ENCODE measurements around the gene SLC23A2.

The SLC23A2 gene

DNA sequence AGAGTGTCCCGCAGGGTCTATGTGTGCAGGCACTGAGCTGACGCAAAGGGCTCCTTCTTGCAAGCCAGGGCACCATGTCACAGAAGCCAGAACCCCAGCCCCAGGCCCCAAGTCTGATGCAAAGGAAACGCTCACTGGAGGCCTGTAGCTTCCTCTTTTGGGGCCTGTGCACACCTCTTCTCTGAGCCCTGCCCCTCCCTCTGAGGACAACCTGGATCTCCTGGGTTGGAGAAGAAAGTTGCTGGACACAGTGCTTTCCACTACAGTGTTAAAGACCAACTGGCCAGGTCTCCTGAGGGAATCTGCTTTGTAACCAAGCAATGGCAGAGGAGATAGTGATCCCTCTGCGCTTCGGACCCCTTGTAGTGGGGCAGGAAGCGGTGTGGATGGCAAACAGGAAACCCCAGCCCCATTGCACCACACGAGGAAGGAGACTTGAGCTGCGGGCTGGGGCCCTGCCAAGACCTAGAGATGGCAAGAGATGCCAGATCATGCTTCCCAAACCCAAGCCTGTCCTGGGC is 189.6 kb downstream of the SLC23A2 start:
- DNase-seq: peak; percentile 84

DNA sequence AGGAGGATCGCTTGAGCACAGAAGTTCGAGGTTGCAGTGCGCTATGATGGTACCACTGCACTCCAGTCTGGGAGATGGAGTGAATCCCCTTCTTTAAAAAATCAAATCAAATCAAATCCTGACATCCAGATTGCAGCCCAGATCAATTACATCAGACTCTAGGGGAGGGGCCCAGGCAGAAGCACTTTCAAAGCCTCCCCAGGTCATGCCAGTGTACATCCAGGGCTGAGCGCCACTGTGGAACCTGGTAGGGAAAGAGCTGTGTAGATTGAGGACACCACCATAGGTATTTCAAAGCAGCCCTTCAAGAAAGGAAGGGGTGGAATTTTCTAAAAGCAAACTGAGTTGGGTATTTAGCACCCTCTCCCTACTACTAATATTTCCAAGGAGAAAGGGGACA is 190.1 kb downstream of the SLC23A2 start:
- DNase-seq: no peak

DNA sequence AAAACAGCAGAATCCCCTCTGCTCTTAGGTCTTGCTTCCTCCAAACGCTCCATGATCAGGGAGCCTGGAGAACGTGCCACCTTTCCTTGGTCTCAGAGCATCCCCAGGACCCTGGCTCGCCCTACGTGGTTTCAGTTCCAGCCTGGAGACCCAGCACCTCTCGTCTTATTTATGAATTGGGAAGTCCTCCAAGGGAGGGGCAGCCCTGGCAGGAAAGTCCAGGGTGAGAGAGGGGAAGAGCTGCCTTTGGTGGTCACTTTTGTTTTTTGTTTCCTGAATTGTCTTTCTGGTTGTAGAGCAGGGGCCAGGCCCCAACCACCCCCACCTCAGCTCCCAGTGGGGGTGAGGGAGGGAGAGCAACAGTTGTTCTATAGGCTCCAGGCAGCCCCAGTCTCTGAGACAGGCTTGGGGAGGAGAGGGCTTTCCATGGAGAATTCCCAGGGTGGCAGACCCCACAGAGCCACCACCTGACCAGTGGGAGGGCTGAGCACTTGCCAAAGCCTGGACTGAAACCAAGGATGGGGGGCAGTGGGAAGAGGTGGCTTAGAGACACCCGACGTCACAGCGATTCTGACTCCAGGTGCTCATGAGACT is 190.8 kb downstream of the SLC23A2 start:
- no peak for DNase-seq

DNA sequence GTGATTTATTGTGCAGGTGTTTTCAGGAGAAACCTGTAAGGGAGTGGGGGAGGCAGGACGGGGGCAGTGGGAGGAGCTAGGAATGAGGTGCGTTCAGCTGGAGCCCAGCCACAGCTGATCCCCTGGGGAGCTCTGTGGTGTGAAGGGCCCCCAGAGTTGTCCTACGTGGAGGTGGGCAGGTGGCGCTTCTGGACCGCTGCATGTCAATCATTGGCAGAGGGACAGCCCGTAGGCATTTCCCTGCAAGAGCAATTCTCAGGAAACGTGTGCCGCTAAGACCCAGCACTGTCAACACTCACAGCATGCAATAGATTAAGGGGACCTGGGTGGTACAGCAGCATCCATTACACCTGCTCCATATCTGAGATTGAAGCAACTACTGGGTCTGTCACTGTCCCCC is 191.6 kb downstream of the SLC23A2 start:
- DNase-seq: no peak

DNA sequence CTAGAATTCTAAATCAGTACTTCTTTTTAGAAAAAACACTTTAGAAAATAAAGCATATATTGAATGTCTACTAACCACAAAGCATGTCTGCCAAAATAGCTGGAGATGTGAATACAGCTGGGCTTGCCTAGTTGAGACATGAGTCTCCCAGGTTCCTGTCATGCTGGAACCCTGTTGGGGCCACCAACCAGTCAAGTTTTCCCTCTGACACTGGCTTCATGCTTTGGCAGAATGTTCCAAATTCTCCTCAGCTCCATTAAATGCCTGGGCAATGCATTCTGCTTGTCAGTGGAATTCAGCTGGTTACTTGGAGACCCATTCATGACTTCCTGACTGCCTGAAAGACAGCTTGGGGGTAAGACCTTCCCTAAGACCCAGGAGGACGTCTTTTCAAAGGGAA is 192.4 kb downstream of the SLC23A2 start:
- DNase-seq: no peak

DNA sequence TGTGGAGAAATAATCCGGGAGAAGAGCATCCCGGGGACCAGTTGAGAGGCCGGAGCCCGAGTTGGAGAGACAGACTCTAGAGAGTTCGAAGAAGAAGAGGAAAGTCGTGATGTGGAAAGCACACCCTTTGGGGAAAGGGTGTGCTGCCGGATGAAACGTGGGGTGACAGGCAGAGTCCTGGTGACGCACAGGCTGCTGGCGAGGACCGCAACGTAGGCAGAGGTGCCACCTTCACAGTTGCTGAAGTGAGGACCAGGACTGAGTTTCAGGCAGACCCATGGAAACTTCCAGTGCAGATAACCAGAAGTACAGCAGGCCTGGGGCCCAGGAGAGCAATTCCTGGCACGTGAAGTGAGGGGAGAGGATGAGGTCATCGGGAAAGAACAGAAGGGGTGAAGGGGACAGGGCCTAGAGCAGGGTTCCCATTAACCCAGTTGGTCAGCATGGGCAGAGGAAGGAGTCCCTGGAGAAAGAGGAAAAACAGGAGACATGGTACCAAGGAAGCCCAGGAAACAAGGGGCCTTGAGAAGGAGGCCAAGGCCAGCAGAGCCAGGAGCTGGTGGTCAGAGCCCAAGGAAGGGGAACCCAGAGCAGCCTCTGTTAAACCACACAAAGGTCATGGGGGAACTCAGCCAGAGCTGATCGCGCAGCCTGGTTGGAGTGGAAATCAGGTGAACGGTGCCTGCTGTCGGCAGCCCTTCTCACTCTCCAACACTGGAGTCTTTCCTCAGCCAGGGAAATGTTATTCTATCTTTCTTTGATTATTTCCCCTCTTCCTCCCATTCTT is 195.5 kb downstream of the SLC23A2 start:
- no peak for DNase-seq

DNA sequence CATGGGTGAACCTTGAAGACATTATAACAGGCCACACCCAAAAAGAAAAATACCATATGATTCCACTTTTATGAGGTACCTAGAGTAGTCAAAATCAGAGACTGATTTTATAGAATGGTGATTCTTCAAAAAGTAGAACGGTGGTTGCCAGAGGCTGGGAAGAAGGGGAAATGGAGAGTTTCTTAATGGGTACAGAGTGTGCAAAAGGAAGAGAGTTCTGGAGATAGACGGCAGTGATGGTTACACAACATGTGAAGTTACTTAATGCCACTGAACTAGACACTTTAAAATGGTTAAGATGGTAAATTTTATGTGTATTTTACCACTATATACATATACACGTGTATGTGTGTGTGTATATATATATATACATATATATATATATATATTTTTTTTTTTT is 198.8 kb downstream of the SLC23A2 start:
- no peak for DNase-seq
